COLO668 (cell line): Measurements from ENCODE around the gene INHBB.

ENCODE experiments used
- DNase-seq: peaks from one replicate; lab custom pipeline; 2025; ENCODE audit not compliant: unreplicated experiment; lab: John Stamatoyannopoulos, UW

Gene INHBB

DNA sequence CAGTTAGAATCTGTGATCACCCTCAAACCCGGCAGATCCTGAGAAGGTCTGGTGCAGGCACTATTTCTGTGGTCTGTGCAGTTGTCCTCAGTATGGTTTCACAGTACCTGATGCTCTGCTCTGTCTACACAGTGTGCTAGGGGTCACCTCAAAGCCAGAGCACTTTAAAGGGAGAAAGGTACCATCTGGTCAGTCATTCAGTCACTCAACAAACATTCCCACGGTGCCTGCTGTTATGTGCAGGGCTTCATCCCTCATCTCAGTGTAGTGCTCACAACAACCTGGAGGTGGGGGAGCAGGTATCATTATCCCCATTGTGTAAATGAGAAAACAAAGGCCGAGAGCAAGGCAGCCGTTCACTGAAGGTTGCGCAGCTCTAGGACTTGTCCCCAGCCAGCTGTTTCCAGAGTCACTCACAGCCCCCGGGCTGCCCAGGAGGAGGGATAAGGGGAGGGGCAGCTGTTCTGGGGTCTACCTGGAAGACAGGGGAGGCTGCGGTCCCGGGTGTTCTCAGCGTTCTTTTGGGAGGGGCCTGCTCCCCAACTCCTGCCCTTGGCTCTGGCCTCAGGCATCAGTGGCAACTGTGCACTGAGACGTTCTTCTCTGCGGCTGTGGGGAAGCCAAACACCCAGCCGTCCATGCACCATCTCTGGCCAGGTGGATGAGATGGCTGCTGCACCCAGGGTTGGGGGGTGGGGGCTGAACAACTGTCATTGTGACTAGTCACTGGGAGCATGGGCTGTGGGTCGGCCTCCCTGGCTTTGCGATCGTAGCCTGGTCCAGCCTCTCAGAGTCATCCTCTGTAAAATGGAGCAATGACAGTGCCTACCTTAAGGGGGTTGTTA, 9.2 kb downstream of the INHBB start:
- no peak for DNase-seq

GRCh38 chr2:120355780-120356266, 9.9 kb downstream of the INHBB start:
- no peak for DNase-seq

- no peak for DNase-seq
These were observed 11.8 kb downstream of the INHBB start for GRCh38 chr2:120357768-120358167.

DNA sequence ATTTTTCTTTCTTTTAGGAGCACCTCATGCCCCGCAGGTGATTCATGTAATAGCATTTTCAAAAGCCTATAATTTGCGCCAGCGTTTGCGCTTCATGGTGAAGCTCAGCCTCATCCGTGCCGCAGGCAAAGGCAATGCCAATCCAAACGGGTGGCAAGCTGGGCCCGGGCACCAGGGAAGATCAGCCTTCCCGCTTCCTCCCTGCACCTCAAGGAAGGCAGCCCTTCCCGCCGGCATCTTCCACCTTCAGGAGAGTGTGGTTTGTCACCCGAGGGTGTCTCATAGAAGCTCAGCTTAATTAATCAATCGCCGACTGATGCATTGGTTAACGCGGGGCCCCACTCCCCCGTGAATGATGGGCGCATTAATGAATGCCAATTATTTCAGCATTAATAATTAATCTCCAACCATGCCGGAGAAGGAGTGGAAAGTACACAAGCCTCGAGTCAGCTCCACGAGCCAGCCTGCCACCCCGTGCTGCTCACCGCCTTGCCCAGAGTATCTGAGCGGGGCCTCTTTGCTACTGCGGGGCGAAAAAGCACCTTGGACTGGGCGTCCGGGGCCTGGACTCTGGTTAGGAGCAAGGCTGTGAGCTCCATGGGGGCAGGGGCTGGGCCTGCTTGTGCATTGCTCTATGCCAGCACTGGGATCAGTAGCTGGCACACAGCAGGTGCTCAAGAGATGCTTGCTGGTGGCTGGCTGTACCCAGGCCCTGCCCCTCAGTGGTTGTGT, 13.0 kb downstream of the INHBB start:
- DNase-seq = no peak

- no peak for DNase-seq
These were observed 14.4 kb downstream of the INHBB start for GRCh38 chr2:120360307-120360855.

DNA sequence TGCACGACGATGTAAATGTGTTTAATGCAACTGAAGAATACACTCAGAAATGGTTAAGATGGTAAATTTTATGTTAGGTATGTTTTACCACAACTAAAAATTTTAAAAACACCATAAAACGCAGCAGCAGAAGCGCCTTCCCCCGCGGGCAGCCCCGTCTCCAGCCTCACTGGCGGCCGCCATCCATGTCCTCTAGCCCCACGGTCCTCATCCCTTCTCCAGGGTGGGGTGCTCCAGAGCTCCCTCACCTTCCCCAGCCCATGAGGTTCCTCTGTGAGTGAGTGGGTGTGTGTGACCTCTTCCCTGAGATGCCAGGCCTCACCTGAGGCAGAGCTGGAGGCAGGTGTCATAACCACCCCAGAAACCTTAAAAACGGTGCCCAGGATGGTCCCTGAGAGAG, 17.0 kb downstream of the INHBB start:
- no peak for DNase-seq

GRCh38 chr2:120365236-120365793, 19.4 kb downstream of the INHBB start:
- no peak for DNase-seq

DNA sequence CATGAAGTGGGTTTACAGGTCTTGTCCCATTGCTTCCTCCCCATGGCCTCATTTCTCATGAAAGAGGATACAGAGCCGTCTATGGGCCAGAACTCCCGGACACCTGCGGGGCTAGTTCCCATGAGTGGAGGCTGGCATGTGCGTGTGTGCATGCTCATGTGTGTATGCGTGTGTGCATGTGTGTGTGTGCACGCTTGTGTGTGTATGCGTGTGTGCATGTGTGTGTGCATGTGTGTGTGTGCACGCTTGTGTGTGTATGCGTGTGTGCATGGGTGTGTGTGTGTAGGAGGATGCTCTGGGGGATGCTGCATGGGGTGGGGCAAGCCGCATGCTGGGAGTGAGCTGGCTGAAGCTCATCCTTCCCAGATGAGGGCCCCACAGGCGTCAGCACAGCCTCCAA, 20.8 kb downstream of the INHBB start:
- no peak for DNase-seq

DNA sequence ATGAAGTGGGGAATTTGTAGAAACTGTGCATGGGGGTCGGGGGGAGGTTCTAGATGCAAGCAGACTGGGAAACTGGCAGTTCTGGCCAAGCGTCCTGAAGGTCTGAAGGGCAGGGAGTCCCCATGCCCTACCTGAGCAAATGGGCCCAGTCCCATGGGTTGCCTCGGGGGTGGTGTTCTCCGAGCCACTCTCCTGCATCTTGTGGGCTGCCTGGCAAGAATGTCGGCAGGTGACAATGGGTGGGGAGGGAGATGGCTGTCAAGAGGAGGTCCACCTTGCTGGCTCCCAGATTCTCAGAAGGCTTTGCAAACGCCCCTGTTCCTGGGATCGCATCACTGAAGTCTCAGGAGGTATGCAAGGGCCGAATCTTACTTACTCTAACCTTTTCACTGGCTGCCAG, 21.3 kb downstream of the INHBB start:
- no peak for DNase-seq

GRCh38 chr2:120367649-120368048, 21.7 kb downstream of the INHBB start:
- DNase-seq = no peak

- DNase-seq = no peak
These were observed 22.1 kb downstream of the INHBB start for GRCh38 chr2:120368086-120368485.

DNA sequence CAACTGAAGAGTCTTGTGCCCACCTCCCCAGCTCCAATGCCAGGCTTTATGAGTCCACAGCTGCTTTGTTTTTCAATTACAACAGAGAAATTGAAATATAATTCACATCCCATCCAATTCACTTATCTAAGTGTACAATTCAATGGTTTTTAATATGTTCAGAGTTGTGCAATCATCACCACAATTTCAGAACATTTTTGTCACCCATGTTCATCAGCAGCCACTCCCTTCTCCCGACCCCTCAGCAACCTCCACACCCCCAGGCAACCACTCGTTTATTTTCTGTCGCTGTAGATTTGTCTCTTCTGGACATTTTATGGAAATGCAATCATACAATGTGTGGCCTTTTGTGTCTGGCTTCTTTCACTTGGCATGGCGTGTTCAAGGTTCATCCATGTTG, 23.3 kb downstream of the INHBB start:
- DNase-seq = no peak

GRCh38 chr2:120371969-120372625, 26.2 kb downstream of the INHBB start:
- DNase-seq = no peak

DNA sequence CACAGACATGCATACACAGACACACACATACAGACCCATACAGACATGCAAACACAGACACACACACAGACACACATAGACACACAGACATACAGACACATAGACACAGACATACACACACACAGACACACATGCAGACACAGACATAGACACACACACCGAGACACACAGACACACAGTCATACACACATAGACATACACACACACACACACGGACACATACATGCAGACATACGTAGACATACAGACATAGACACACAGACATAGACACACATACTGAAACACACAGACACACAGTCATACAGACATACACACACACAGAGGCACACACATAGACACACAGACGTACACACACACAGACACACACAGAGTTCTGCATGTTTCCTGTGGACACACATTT, 26.9 kb downstream of the INHBB start:
- DNase-seq = no peak

DNA sequence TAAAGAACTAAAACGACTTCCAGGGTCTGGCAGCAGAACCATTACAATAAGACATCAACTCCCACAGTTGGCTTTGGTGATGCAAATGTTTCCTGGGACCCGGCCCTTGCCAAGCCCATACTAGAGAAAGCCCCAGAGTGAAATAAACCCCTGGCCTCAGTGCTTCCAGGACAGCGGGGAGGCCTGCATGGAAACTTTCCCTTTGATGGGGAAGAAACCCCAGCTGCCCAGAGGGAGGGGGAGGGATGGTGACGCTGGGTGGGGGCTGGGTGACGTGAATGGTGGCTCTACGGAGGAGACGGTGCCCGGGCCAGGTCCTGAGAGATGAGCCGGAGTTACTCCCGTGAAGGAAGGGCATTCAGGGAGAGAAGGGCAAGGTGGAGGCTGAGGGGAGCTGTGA, 27.5 kb downstream of the INHBB start:
- no peak for DNase-seq

DNA sequence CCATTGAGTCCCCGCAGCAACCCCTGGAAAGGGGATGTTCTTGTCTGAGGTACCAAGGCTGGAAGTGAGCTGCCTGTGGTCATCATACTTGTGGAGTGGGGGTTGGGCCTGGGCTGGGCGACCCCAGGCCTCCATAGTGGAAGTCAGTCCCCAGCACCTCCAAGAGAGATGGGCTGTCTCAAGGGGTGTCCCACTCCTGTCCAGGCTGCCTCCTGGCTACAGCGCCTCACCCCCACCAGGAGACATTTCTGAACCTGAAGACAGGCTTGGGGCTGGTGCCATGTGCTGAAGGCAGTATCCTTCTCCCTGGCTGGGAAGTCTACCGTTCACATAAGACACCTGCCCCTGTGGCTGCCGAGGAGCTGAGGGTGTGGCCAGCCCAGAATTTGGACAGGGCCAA, 28.9 kb downstream of the INHBB start:
- no peak for DNase-seq

DNA sequence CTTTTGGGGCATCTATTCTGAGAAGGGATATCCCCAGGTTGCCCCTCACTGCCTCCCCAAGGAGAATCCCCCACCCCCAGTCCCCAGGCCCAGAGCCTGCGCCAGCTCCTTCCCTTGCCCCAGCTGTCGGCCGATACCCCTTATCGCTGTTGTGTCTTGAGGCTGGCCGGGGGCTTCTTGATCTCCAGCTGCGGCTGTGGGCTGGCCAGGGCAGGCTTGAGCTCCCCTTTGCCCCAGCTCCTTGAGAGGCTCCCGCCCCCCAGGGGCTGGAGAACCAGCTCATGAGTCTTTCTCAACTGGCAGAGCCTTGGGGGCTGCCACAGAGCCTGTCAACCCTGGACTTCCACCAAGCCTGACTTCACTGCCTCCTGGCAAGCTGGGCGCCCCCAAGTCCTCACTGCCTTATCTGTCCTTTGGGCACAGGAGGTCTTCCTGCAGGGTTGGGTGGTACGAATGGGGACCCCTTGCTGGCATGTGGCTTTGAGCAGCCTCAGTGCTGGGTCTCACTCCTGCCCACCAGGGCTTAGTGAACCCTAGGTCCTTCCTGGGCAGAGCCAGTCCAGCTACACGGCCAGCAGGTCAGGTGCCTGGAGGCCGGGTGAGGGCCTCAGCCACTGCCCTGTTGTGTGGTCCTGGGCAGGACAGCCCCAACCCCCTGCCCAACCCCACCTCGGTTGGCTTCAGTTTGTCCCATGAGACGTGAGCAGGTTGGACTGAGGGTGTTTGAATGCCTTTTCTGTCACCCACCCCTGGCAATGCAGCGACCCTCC, 29.5 kb downstream of the INHBB start:
- DNase-seq = no peak

DNA sequence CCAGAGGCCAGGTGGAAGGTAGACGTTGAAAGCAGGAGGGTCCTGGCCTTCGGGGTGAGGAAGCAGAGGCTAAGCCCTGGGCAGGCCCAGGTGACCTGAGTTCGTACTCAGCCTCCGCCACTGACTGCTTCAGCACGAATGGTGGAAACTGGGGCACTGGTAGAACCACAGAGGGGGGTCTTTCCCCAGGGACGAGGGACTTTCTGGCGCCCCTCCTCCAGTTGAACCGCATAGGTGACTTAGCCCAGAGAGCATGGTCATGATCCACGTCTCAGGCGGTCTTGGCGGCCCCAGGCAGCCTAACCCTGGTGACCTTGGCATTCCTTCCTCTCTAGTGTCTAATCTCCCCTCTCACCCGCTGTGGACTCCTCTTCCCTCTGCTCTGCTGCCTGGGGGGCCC, 30.2 kb downstream of the INHBB start:
- no peak for DNase-seq

GRCh38 chr2:120376679-120377640, 31.0 kb downstream of the INHBB start:
- DNase-seq = no peak
